HFF-Myc (cell line): ENCODE results near the gene THBD.

ENCODE experiments used
- DNase-seq: peaks from one replicate; pipeline ENCODE4 v3.0.0-alpha.2; 2011; ENCODE audit warnings: low read depth; ENCODE audit errors: extremely low read depth
- H3K4me3 ChIP-seq: replicated peaks from 2 replicates; pipeline ENCODE4 v1.5.1; 2011; ENCODE audit warnings: low read depth, mild to moderate bottlenecking, control low read depth, low read length
- TF ChIP-seq, protein P1 (sequence below): IDR thresholded peaks from 2 replicates; pipeline ENCODE4 v1.5.1; 2012; ENCODE audit warnings: mild to moderate bottlenecking, low read depth, low read length, control low read depth; ENCODE audit errors: missing control alignments

THBD gene

DNA sequence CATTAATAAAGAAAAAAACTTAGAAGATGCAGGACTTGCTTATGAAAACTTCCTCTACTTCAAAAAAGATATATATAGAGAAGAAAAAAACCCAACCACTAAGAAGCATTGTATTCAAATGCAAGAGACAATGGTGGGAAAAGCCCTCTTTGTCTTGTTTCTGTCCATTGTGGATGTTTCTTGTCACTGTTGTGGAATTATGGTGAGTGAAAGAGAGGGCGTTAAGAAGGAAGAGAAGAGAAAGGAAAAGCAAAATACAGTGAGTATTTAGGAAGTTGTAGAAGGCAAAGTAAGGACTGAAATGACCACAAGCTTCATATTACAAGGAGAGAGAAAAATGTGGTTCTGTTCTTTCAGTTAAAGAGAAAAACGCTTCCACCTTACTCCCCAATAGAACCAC lies 14.1 kb upstream of the THBD start:
- no peak for DNase-seq
- no peak overlapping the region for H3K4me3 ChIP-seq
- TF ChIP-seq, protein P1, sequence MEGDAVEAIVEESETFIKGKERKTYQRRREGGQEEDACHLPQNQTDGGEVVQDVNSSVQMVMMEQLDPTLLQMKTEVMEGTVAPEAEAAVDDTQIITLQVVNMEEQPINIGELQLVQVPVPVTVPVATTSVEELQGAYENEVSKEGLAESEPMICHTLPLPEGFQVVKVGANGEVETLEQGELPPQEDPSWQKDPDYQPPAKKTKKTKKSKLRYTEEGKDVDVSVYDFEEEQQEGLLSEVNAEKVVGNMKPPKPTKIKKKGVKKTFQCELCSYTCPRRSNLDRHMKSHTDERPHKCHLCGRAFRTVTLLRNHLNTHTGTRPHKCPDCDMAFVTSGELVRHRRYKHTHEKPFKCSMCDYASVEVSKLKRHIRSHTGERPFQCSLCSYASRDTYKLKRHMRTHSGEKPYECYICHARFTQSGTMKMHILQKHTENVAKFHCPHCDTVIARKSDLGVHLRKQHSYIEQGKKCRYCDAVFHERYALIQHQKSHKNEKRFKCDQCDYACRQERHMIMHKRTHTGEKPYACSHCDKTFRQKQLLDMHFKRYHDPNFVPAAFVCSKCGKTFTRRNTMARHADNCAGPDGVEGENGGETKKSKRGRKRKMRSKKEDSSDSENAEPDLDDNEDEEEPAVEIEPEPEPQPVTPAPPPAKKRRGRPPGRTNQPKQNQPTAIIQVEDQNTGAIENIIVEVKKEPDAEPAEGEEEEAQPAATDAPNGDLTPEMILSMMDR, result no peak

DNA sequence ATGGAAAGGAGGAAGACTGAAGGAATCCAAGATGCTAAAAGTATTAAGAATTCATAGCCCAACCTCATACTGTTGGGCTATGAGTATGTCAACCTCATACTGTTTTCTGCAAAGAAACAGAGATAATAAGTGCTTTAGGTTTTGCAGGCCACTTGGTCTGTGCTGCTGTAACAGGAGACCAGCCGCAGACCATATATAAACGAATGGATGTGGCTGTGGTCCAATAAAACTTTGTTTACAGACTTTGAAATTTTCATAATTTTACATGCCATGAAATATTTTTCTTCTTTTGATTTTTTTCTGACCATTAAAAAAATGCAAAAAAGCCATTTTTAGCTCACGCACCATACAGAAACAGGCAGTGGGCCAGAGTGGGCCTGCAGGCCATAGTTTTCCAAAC lies 13.7 kb upstream of the THBD start:
- no peak overlapping the region for H3K4me3 ChIP-seq
- TF ChIP-seq, protein P1, result no peak
- no peak for DNase-seq

DNA sequence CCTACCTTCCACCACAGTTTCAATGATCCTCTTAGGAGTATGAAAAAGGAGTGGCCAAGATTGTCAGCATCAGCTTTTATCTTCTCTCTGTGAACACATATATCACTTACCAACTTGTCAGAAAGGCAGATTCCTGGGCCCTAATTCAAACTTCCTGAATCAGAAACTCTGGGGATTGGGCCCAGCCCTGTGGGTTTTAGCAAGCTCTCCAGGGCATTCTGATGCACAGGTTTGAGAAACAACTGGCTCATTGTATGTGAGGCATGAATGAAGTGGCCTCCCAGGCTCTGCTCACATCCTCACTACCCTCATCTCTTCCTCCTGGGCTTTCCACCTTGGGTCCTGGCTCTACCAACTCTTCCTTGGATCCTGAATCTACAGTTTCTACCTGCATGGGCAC lies 13.2 kb upstream of the THBD start:
- TF ChIP-seq, protein P1, result no peak
- no peak overlapping the region for H3K4me3 ChIP-seq

DNA sequence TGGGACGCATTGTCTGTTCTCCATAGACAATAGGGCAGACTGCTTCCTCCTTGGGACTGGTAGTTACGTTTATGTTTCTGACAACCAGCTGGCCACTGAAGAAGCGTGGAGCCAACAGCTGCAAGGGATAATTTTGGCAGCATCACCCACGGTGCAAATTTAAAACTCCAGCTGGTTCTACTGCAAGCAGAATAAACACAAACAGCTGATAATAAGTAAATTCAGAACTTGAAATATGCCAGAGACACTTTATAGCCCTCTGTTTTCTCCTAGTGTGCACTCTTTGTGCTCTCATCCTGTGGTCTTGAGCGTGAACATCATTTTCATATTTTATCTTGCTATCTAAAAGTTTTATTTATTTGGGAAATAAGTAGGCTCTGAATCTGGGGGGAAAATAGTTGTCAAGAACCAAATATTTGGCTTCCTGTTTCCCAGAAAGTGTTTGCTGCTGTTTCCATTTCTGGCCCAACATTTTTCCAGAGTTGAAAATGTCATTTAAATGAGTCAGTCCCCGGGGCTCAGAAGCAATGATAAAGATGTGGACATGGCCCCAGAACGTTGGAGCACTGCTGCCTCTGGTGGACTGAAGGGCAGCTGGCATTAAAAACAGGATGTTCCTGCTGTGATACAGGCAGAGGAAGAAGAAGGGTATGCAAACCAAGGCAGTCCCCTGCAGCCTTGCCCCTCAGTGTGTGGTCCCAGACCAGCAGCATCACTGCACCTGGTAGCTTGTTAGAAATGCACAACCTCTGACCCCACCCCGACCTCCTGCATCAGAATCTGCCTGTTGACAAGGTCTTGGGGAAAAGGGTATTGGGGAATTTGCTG lies 12.5 kb upstream of the THBD start:
- H3K4me3 ChIP-seq, result no peak overlapping the region
- DNase-seq, result peak; percentile 6
- TF ChIP-seq, protein P1, result peak; percentile 38

More for the DNA sequence above, 13.2 kb upstream of the THBD start:
- no peak for DNase-seq

DNA sequence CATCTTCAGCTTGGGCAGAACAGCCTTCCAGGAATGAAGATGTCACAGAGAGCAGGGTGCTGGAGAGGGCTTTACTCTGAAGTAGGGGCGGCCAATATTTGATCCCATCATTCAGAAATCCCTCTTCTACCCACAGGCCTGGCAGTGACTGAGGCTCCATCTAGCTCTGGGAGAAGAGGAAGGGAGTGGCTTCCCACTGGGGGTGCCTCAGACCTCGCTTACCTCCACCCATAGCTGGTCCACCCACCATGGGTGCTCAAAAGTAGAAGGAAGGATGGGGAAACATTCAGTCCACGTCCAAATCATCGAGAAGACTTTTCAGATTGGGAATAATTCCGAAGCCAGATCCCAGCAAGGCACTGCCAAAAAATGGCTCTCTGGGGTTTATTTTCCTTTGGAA lies 11.8 kb upstream of the THBD start:
- H3K4me3 ChIP-seq, result no peak overlapping the region
- TF ChIP-seq, protein P1, result no peak
- no peak for DNase-seq

DNA sequence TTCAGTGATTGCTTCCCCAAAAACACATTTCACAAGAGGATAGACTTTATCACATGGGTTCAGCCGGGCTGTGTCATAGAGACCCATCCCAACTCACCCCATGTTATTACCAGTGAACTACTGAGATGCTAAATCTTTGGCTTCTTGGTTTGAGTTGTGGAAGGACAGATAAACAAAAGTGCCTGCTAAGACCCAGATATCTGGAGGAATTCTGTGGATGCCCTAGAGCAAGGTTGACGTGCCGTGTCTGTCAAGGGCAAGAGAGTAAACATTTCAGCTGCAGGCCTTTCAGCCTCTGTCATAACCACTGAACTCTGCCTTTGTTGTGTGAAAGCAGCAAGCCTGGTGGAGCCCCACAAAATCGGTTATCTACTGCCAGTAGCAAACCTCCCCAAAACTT lies 11.2 kb upstream of the THBD start:
- TF ChIP-seq, protein P1, result no peak
- H3K4me3 ChIP-seq, result no peak overlapping the region
- no peak for DNase-seq

DNA sequence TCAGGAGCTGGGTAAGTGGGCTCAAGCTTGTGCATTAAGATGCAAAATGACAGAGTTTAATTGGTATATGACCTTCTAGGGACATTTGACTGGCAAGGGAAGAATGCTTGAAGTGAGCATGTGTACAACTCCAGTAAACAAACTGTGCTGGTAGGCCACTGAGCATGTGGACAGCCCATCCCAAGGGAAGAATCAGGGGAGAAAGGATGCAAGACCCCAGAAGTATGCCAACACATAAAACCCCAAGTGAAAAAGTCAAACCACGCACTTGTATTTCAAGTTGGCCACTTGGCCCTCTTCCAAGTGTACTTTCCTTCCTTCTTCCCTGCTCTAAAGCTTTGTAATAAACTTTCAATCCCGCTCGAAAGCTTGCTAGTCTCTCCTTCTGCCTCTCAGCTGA lies 10.4 kb upstream of the THBD start:
- DNase-seq, result no peak
- TF ChIP-seq, protein P1, result no peak

More for the DNA sequence above, 10.4 kb upstream of the THBD start:
- H3K4me3 ChIP-seq, result no peak overlapping the region
